HG02763 (cell line): ENCODE measurements around the gene IGLL5.
"Not testable (repeated sequence)": the region's sequence is repeated elsewhere in the genome, so short reads cannot be mapped to it uniquely, and the experiment has no call there.

Experiments
- ATAC-seq: cut with Tn5 transposase; IDR thresholded peaks from one replicate; pipeline ENCODE4 v1.9.1; 2021; ENCODE audit warnings: mild to moderate bottlenecking, moderate library complexity; ENCODE audit not compliant: unreplicated experiment

The IGLL5 gene

GRCh38 chr22:22898411-22898950 is 10.9 kb downstream of the IGLL5 start:
- ATAC-seq, result not testable (repeated sequence)

- not testable (repeated sequence) for ATAC-seq
Measured at GRCh38 chr22:22899342-22900080, 11.9 kb downstream of the IGLL5 start.

- not testable (repeated sequence) for ATAC-seq
Measured at GRCh38 chr22:22900527-22901205, 13.1 kb downstream of the IGLL5 start.

GRCh38 chr22:22901578-22902218 is 14.1 kb downstream of the IGLL5 start:
- ATAC-seq, result no peak

- ATAC-seq, result no peak
Measured at GRCh38 chr22:22902247-22903001, 14.8 kb downstream of the IGLL5 start.

- ATAC-seq, result no peak
Measured at GRCh38 chr22:22903355-22903777, 15.8 kb downstream of the IGLL5 start.

GRCh38 chr22:22903781-22904192 is 16.2 kb downstream of the IGLL5 start:
- not testable (repeated sequence) for ATAC-seq

GRCh38 chr22:22904736-22905135 is 17.1 kb downstream of the IGLL5 start:
- ATAC-seq, result not testable (repeated sequence)

- not testable (repeated sequence) for ATAC-seq
Measured at GRCh38 chr22:22906391-22906790, 18.8 kb downstream of the IGLL5 start.

- no peak for ATAC-seq
Measured at GRCh38 chr22:22906907-22907550, 19.4 kb downstream of the IGLL5 start.

GRCh38 chr22:22907551-22908494 is 20.2 kb downstream of the IGLL5 start:
- ATAC-seq, result no peak

- no peak for ATAC-seq
Measured at GRCh38 chr22:22908495-22908861, 20.9 kb downstream of the IGLL5 start.

- no peak for ATAC-seq
Measured at GRCh38 chr22:22908941-22909604, 21.5 kb downstream of the IGLL5 start.

GRCh38 chr22:22909605-22910271 is 22.1 kb downstream of the IGLL5 start:
- no peak for ATAC-seq

- ATAC-seq, result no peak
Measured at GRCh38 chr22:22910272-22911240, 22.9 kb downstream of the IGLL5 start.

- no peak for ATAC-seq
Measured at GRCh38 chr22:22911327-22912134, 23.9 kb downstream of the IGLL5 start.
